Forelimb muscle (tissue), 1 donor: ENCODE data around the gene USF1. TPM values are rescaled to one million over a fixed set of nuclear protein-coding genes. Genes with fewer than 3 reads are reported as not detected.
"Not testable (repeated sequence)": the region's sequence is repeated elsewhere in the genome, so short reads cannot be mapped to it uniquely, and the experiment has no call there.

Experiments used
- DNase-seq: peaks from one replicate; pipeline ENCODE4 v3.0.0-alpha.2; 2013; ENCODE audit warnings: low read depth
- polyA plus RNA-seq: library from polyadenylated mRNA; unstranded; fragments of 120-200 nt; gene quantifications from one replicate; pipeline ENCODE4 v1.2.1, GENCODE V29; 2013; ENCODE audit not compliant: insufficient read length

USF1 gene
- polyA plus RNA-seq, 1 donor = 33.5 TPM

GRCh38 chr1:160992036-160992435 lies 53.7 kb downstream of the USF1 start:
- DNase-seq = not testable (repeated sequence)

Other genes with a start within 250 kb of the USF1 start
- gene LY9, start 249.8 kb downstream of the USF1 start, polyA plus RNA-seq = 0.34 TPM
- 0.16 TPM for gene CD244, start 183.1 kb downstream of the USF1 start, polyA plus RNA-seq
- not detected for gene ITLN1, start 160.8 kb downstream of the USF1 start, polyA plus RNA-seq
- gene ITLN2, start 91.2 kb downstream of the USF1 start, polyA plus RNA-seq = not detected
- gene F11R, start 24.8 kb downstream of the USF1 start, polyA plus RNA-seq = 11.4 TPM
- gene TSTD1, start 7.0 kb downstream of the USF1 start, polyA plus RNA-seq = 23.6 TPM
- 2.4 TPM for gene ARHGAP30, start 23.9 kb upstream of the USF1 start, polyA plus RNA-seq
- 0.09 TPM for gene NECTIN4, start 43.6 kb upstream of the USF1 start, polyA plus RNA-seq
- gene KLHDC9, start 52.4 kb upstream of the USF1 start, polyA plus RNA-seq = 0.57 TPM
- 68.4 TPM for gene PFDN2, start 72.1 kb upstream of the USF1 start, polyA plus RNA-seq
- gene NIT1, start 72.1 kb upstream of the USF1 start, polyA plus RNA-seq = 32.7 TPM
- gene DEDD, start 86.7 kb upstream of the USF1 start, polyA plus RNA-seq = 47.1 TPM
- gene UFC1, start 108.0 kb upstream of the USF1 start, polyA plus RNA-seq = 98.9 TPM
- gene USP21, start 113.5 kb upstream of the USF1 start, polyA plus RNA-seq = 26.6 TPM
- 18.2 TPM for gene PPOX, start 120.4 kb upstream of the USF1 start, polyA plus RNA-seq
- 22.2 TPM for gene B4GALT3, start 131.5 kb upstream of the USF1 start, polyA plus RNA-seq
- 11.8 TPM for gene ADAMTS4, start 153.1 kb upstream of the USF1 start, polyA plus RNA-seq
- gene NDUFS2, start 156.4 kb upstream of the USF1 start, polyA plus RNA-seq = 142 TPM
- 13.2 TPM for gene FCER1G, start 169.3 kb upstream of the USF1 start, polyA plus RNA-seq
- gene APOA2, start 177.7 kb upstream of the USF1 start, polyA plus RNA-seq = not detected
- 9.8 TPM for gene TOMM40L, start 180.1 kb upstream of the USF1 start, polyA plus RNA-seq
- 0.83 TPM for gene NR1I3, start 192.2 kb upstream of the USF1 start, polyA plus RNA-seq
- gene PCP4L1, start 212.8 kb upstream of the USF1 start, polyA plus RNA-seq = 0.38 TPM